HEK293 (cell line): Measurements from ENCODE around the gene OPN1LW.
A peak's percentile ranks its signal among the peaks of the same experiment; 100 is the strongest.

Experiments
- CTCF ChIA-PET: fragments of 350-600 bp; formaldehyde crosslinking; extraction: SDS; loops from one replicate; lab custom pipeline; 2021; ENCODE audit warnings: antibody characterized with exemption; lab: Yijun Ruan, JAX
- POLR2A ChIA-PET: fragments of 300-600 bp; formaldehyde crosslinking; extraction: SDS; loops from one replicate; lab custom pipeline; 2020; ENCODE audit warnings: antibody characterized with exemption, inconsistent platforms; lab: Yijun Ruan, JAX
- H3K27ac ChIP-seq: fragments of 200-500 bp; sonication (Bioruptor generic); 2 replicates; pipeline ENCODE4 v1.5.1; 2014; ENCODE audit warnings: low read depth, low read length, control low read depth, inconsistent platforms; ENCODE audit errors: extremely low read depth
- H3K36me3 ChIP-seq, 2 experiments: fragments of 200-500 bp in 1 of 2; sonication (Bioruptor generic) in 1 of 2; 1 replicate in 1 of 2; 2 replicates in 1 of 2; pipeline ENCODE4 v1.5.1; 2014 to 2017; ENCODE audit warnings: inconsistent platforms in 2 of 2, low read length in 2 of 2; ENCODE audit not compliant: control insufficient read depth in 2 of 2, insufficient read depth in 1 of 2
- H3K4me1 ChIP-seq: fragments of 200-500 bp; sonication (Bioruptor generic); 2 replicates; pipeline ENCODE4 v1.5.1; 2014; ENCODE audit warnings: mild to moderate bottlenecking, low read length, inconsistent platforms; ENCODE audit not compliant: control insufficient read depth, insufficient read depth
- H3K4me3 ChIP-seq: 2 replicates; pipeline ENCODE4 v1.5.1; 2011; ENCODE audit warnings: low read depth, mild to moderate bottlenecking, control low read depth, low read length, moderate library complexity
- H3K9me3 ChIP-seq: fragments of 200-500 bp; sonication (Bioruptor generic); 2 replicates; pipeline ENCODE4 v1.5.1; 2014; ENCODE audit warnings: low read depth, low read length, inconsistent platforms; ENCODE audit not compliant: control insufficient read depth, insufficient read depth
- KLF1 ChIP-seq: fragments of 450-650 bp; formaldehyde crosslinking; IDR thresholded peaks from 2 replicates; pipeline ENCODE4 v1.5.1; 2016; ENCODE audit warnings: missing biosample characterization, missing genetic modification characterization
- OSR2 ChIP-seq: fragments of 450-650 bp; formaldehyde crosslinking; IDR thresholded peaks from 2 replicates; pipeline ENCODE4 v1.5.1; 2016; ENCODE audit warnings: missing biosample characterization, missing genetic modification characterization
- PRDM4 ChIP-seq: fragments of 450-650 bp; formaldehyde crosslinking; IDR thresholded peaks from 2 replicates; pipeline ENCODE4 v1.5.1; 2017; ENCODE audit warnings: missing biosample characterization, missing genetic modification characterization
- REPIN1 ChIP-seq: fragments of 450-650 bp; formaldehyde crosslinking; IDR thresholded peaks from 2 replicates; pipeline ENCODE4 v1.5.1; 2017; ENCODE audit warnings: missing biosample characterization, missing genetic modification characterization, low read depth
- REST ChIP-seq: fragments of 450-650 bp; formaldehyde crosslinking; IDR thresholded peaks from 2 replicates; pipeline ENCODE4 v1.5.1; 2016; ENCODE audit warnings: missing biosample characterization, missing genetic modification characterization
- SCRT1 ChIP-seq: fragments of 450-650 bp; formaldehyde crosslinking; IDR thresholded peaks from 2 replicates; pipeline ENCODE4 v1.5.1; 2016; ENCODE audit warnings: missing biosample characterization, missing genetic modification characterization, borderline replicate concordance
- SCRT2 ChIP-seq: fragments of 450-650 bp; formaldehyde crosslinking; IDR thresholded peaks from 2 replicates; pipeline ENCODE4 v1.5.1; 2016; ENCODE audit warnings: missing biosample characterization, missing genetic modification characterization
- SP2 ChIP-seq: fragments of 450-650 bp; formaldehyde crosslinking; IDR thresholded peaks from 2 replicates; pipeline ENCODE4 v1.5.1; 2016; ENCODE audit warnings: missing biosample characterization, missing genetic modification characterization
- ZBTB20 ChIP-seq: fragments of 450-650 bp; formaldehyde crosslinking; IDR thresholded peaks from 2 replicates; pipeline ENCODE4 v1.5.1; 2016; ENCODE audit warnings: missing biosample characterization, missing genetic modification characterization
- ZBTB21 ChIP-seq: fragments of 450-650 bp; formaldehyde crosslinking; IDR thresholded peaks from 2 replicates; pipeline ENCODE4 v1.5.1; 2017; ENCODE audit warnings: missing biosample characterization, missing genetic modification characterization
- ZBTB26 ChIP-seq: fragments of 450-650 bp; formaldehyde crosslinking; optimal IDR thresholded peaks from 2 replicates; pipeline ENCODE3; 2016; ENCODE audit warnings: missing biosample characterization, mild to moderate bottlenecking, missing genetic modification characterization
- ZBTB48 ChIP-seq: fragments of 450-650 bp; formaldehyde crosslinking; IDR thresholded peaks from 2 replicates; pipeline ENCODE4 v1.5.1; 2016; ENCODE audit warnings: missing biosample characterization, missing genetic modification characterization
- ZNF112 ChIP-seq: fragments of 450-650 bp; formaldehyde crosslinking; IDR thresholded peaks from 2 replicates; pipeline ENCODE4 v1.5.0; 2017; ENCODE audit warnings: missing biosample characterization, missing genetic modification characterization
- ZNF202 ChIP-seq: fragments of 450-650 bp; formaldehyde crosslinking; IDR thresholded peaks from 2 replicates; pipeline ENCODE4 v1.5.1; 2016; ENCODE audit warnings: missing biosample characterization, missing genetic modification characterization, borderline replicate concordance
- ZNF24 ChIP-seq: fragments of 450-650 bp; formaldehyde crosslinking; IDR thresholded peaks from 2 replicates; pipeline ENCODE4 v1.5.1; 2016; ENCODE audit warnings: missing biosample characterization, missing genetic modification characterization
- ZNF280D ChIP-seq: fragments of 450-650 bp; formaldehyde crosslinking; IDR thresholded peaks from 2 replicates; pipeline ENCODE4 v1.5.1; 2016; ENCODE audit warnings: missing biosample characterization, missing genetic modification characterization
- ZNF292 ChIP-seq: fragments of 450-650 bp; formaldehyde crosslinking; IDR thresholded peaks from 2 replicates; pipeline ENCODE4 v1.5.1; 2016; ENCODE audit warnings: low read depth, missing biosample characterization, missing genetic modification characterization, borderline replicate concordance
- ZNF341 ChIP-seq: fragments of 450-650 bp; formaldehyde crosslinking; IDR thresholded peaks from 2 replicates; pipeline ENCODE4; 2016; ENCODE audit warnings: low read depth, missing biosample characterization, missing genetic modification characterization
- ZNF37A ChIP-seq: fragments of 450-650 bp; IDR thresholded peaks from 2 replicates; pipeline ENCODE4 v1.5.1; 2018; ENCODE audit warnings: missing biosample characterization, missing genetic modification characterization
- ZNF398 ChIP-seq: fragments of 450-650 bp; formaldehyde crosslinking; IDR thresholded peaks from 2 replicates; pipeline ENCODE4 v1.5.1; 2017; ENCODE audit warnings: missing biosample characterization, missing genetic modification characterization
- ZNF48 ChIP-seq: fragments of 450-650 bp; formaldehyde crosslinking; IDR thresholded peaks from 2 replicates; pipeline ENCODE4 v1.5.1; 2016; ENCODE audit warnings: missing biosample characterization, missing genetic modification characterization
- ZNF501 ChIP-seq: fragments of 450-650 bp; formaldehyde crosslinking; IDR thresholded peaks from 2 replicates; pipeline ENCODE4 v1.5.1; 2016; ENCODE audit warnings: missing biosample characterization, missing genetic modification characterization
- ZNF549 ChIP-seq: fragments of 450-650 bp; IDR thresholded peaks from 2 replicates; pipeline ENCODE4 v1.5.1; 2018; ENCODE audit warnings: missing biosample characterization, missing genetic modification characterization, mild to moderate bottlenecking, inconsistent platforms, moderate library complexity
- ZNF677 ChIP-seq: fragments of 450-650 bp; IDR thresholded peaks from 2 replicates; pipeline ENCODE4 v1.5.0; 2018; ENCODE audit warnings: missing biosample characterization, mild to moderate bottlenecking, missing genetic modification characterization, moderate library complexity
- ZNF707 ChIP-seq: fragments of 450-650 bp; formaldehyde crosslinking; IDR thresholded peaks from 2 replicates; pipeline ENCODE4 v1.5.1; 2016; ENCODE audit warnings: missing biosample characterization, missing genetic modification characterization
- ZNF76 ChIP-seq: fragments of 450-650 bp; formaldehyde crosslinking; IDR thresholded peaks from 2 replicates; pipeline ENCODE4; 2016; ENCODE audit warnings: low read depth, missing biosample characterization, missing genetic modification characterization, borderline replicate concordance
- ZNF843 ChIP-seq: fragments of 450-650 bp; formaldehyde crosslinking; IDR thresholded peaks from 2 replicates; pipeline ENCODE4 v1.5.1; 2016; ENCODE audit warnings: missing biosample characterization, missing genetic modification characterization

The OPN1LW gene

GRCh38 chrX:154097003-154097588 lies 46.9 kb upstream of the OPN1LW start:
- CTCF ChIA-PET = no interaction called here
- peaks cover 14% of the 10 kb centered on the region for H3K4me1 ChIP-seq
- H3K4me3 ChIP-seq = peak overlapping the region; percentile 61
- POLR2A ChIA-PET = interaction anchor here (0.7 to 1.0 kb wide), 3 partner anchors 14 to 126 kb away, joined by 3 to 5 read pairs (median 3); partner anchors contain the start of gene HCFC1
- no peaks in the 10 kb centered on the region for H3K9me3 ChIP-seq
- H3K27ac ChIP-seq = peak overlapping the region; percentile 63; the same call in 1 of the 2 replicates
- H3K36me3 ChIP-seq = no peaks in the 10 kb centered on the region
- TF ChIP-seq ZBTB26 (peak; percentile 53), SP2 (tag by site-specific recombination) (no peak), ZNF398 (tag by site-specific recombination) (peak; percentile 88), KLF1 (tag by site-specific recombination) (no peak), ZBTB20 (no peak), ZNF24 (tag by site-specific recombination) (no peak), ZNF202 (tag by site-specific recombination) (no peak), ZNF843 (tag by site-specific recombination) (no peak), REPIN1 (no peak), ZNF549 (tag by site-specific recombination) (no peak), ZNF112 (tag by site-specific recombination) (no peak), ZNF341 (tag by site-specific recombination) (peak; percentile 41; the same call in 1 of the 2 replicates), PRDM4 (no peak), ZBTB48 (no peak), ZNF76 (no peak), REST (no peak), ZNF37A (tag by site-specific recombination) (no peak), ZNF677 (no peak), ZBTB21 (tag by site-specific recombination) (no peak), ZNF292 (tag by site-specific recombination) (no peak), ZNF280D (tag by site-specific recombination) (no peak), SCRT1 (tag by site-specific recombination) (no peak), SCRT2 (no peak), OSR2 (tag by site-specific recombination) (no peak), ZNF501 (tag by site-specific recombination) (no peak), ZNF48 (tag by site-specific recombination) (no peak), ZNF707 (tag by site-specific recombination) (no peak)
